ENCODE results near the gene CES2. TPM values are rescaled to one million over a fixed set of nuclear protein-coding genes. Genes with fewer than 3 reads are reported as not detected.

The CES2 gene
- total and polyA plus RNA-seq, 2 experiments from 2014 or later: 52.8 to 72.8 TPM

- peaks cover 58% of the 10 kb centered on the region for H3K4me1 ChIP-seq (ENCODE audit: insufficient read depth)
- TF ChIP-seq CTCF (IDR thresholded peaks at IDR 0.05; ENCODE audit: poor library complexity): no peak
- no peak for TF ChIP-seq EZH2phosphoT487 (IDR thresholded peaks at IDR 0.05; ENCODE audit: low read depth, severe bottlenecking, unreplicated experiment)
- TF ChIP-seq EZH2 (IDR thresholded peaks at IDR 0.05; ENCODE audit: borderline replicate concordance): no peak
- DNase-seq (ENCODE audit: low spot score): no peak
- no peaks in the 10 kb centered on the region for H4K20me1 ChIP-seq (ENCODE audit: insufficient read depth, poor library complexity, severe bottlenecking)
- no peaks in the 10 kb centered on the region for H3K27me3 ChIP-seq
- H3K79me2 ChIP-seq: no peaks in the 10 kb centered on the region
- no peaks in the 10 kb centered on the region for H3K36me3 ChIP-seq (replicated peaks; ENCODE audit: insufficient read depth, low read depth)
- H3K4me3 ChIP-seq: no peak overlapping the region
- no peak overlapping the region for H3K4me2 ChIP-seq
- no peaks in the 10 kb centered on the region for H3K9me3 ChIP-seq (ENCODE audit: low read depth)
- H2AFZ ChIP-seq: no peak overlapping the region
- no peaks in the 10 kb centered on the region for H3K9me2 ChIP-seq (replicated peaks; ENCODE audit: insufficient read depth)
- WGBS (ENCODE audit: low lambda C conversion rate, missing lambda C conversion rate): 81% methylated on average over 14 of the region's 14 CpGs
- H3K27ac ChIP-seq: no peak overlapping the region
These were observed 32.4 kb upstream of the CES2 start for GRCh38 chr16:66902648-66903543.

DNA sequence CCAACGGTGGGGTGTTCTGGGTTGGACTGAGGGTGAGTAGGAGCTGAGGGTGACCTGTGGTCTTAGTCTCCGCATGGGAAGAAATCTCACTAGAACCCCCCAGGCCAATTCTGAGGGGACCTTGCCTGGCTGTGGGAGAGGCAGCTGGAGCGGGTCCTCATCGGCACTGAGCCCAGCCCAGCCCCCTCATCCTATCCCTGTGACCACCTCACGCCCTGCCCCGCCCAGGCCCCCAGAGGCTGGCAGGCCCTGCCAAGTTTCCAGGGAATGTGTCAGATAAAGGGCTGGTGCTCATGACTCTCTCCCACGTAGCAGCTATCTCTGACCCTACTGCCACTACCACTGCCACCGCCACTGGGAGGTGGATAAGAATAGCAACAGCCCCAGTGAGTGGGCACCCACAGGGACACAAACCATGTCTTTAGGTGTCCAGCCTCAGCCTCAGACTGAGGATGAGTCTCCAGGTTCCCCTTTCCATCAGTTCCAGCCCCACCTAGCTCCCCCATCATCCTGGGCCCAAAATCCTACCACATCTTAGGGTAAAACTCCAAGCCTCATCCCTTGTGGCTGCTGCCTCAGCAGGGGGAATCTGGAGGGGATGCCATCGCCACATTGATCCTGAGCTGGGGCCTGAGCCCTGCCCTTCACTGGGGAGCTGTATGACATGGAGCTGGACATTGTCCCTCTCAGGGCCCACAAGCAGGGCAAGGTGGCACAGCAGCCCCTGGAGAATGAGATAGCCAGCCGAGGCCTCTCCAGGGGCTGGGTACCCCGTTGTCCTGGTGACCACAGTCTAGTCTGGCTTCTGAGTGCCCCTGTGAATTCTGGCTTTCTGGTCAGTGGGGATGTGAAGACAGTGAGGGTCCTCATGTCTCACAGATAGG lies 31.5 kb upstream of the CES2 start:
- WGBS (ENCODE audit: low lambda C conversion rate, missing lambda C conversion rate): 94% methylated on average over 11 of the region's 11 CpGs
- H4K20me1 ChIP-seq (ENCODE audit: insufficient read depth, poor library complexity, severe bottlenecking): no peaks in the 10 kb centered on the region

DNA sequence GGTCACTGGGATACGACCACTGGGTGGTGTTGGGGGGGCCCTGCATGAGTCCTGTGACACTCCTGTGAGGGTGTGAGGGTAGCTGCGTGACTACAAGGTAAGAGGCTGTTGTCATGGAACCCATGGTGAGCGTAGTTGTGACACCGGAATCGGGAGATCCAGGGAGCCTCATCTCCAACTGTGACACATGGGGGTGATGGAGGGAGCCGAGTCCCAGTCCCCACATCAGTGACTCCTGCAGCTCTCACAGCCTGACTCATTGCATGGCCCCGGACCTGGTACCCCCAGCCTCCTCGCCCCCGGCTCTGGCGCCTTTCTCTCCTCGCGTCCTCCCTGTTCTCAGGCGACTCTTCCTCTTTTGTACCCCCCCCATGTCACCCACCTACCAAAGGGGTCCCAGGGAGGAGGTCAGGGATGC lies 30.9 kb upstream of the CES2 start:
- WGBS (ENCODE audit: low lambda C conversion rate, missing lambda C conversion rate): 88% methylated on average over 13 of the region's 13 CpGs
- no peak overlapping the region for H3K4me3 ChIP-seq
- no peaks in the 10 kb centered on the region for H3K27me3 ChIP-seq
- no peaks in the 10 kb centered on the region for H3K9me2 ChIP-seq (replicated peaks; ENCODE audit: insufficient read depth)
- peaks cover 54% of the 10 kb centered on the region for H3K4me1 ChIP-seq (ENCODE audit: insufficient read depth)
- H3K27ac ChIP-seq: peak overlapping the region; percentile 95
- no peak overlapping the region for H2AFZ ChIP-seq
- DNase-seq (ENCODE audit: low spot score): no peak
- no peaks in the 10 kb centered on the region for H3K79me2 ChIP-seq
- no peaks in the 10 kb centered on the region for H3K36me3 ChIP-seq (replicated peaks; ENCODE audit: insufficient read depth, low read depth)
- H4K20me1 ChIP-seq (ENCODE audit: insufficient read depth, poor library complexity, severe bottlenecking): no peaks in the 10 kb centered on the region
- no peak for TF ChIP-seq EZH2phosphoT487 (IDR thresholded peaks at IDR 0.05; ENCODE audit: low read depth, severe bottlenecking, unreplicated experiment)
- no peak for TF ChIP-seq CTCF (IDR thresholded peaks at IDR 0.05; ENCODE audit: poor library complexity)
- no peak for TF ChIP-seq EZH2 (IDR thresholded peaks at IDR 0.05; ENCODE audit: borderline replicate concordance)
- peak overlapping the region; percentile 73 for H3K4me2 ChIP-seq
- H3K9me3 ChIP-seq (ENCODE audit: low read depth): no peaks in the 10 kb centered on the region

More for the DNA sequence above, 31.5 kb upstream of the CES2 start:
- H3K36me3 ChIP-seq (replicated peaks; ENCODE audit: insufficient read depth, low read depth): no peaks in the 10 kb centered on the region
- H3K27me3 ChIP-seq: no peaks in the 10 kb centered on the region
- H3K9me2 ChIP-seq (replicated peaks; ENCODE audit: insufficient read depth): no peaks in the 10 kb centered on the region
- DNase-seq (ENCODE audit: low spot score): no peak
- TF ChIP-seq CTCF (IDR thresholded peaks at IDR 0.05; ENCODE audit: poor library complexity) (no peak), EZH2phosphoT487 (IDR thresholded peaks at IDR 0.05; ENCODE audit: low read depth, severe bottlenecking, unreplicated experiment) (no peak), EZH2 (IDR thresholded peaks at IDR 0.05; ENCODE audit: borderline replicate concordance) (no peak)
- H3K4me3 ChIP-seq: no peak overlapping the region
- H3K4me2 ChIP-seq: no peak overlapping the region
- peak overlapping the region; percentile 95 for H3K27ac ChIP-seq
- peaks cover 58% of the 10 kb centered on the region for H3K4me1 ChIP-seq (ENCODE audit: insufficient read depth)
- H2AFZ ChIP-seq: no peak overlapping the region
- no peaks in the 10 kb centered on the region for H3K79me2 ChIP-seq
- no peaks in the 10 kb centered on the region for H3K9me3 ChIP-seq (ENCODE audit: low read depth)
